Esophagus muscularis mucosa (tissue), 4 donors: ENCODE data around the gene PLEKHG1.

ENCODE experiments used
- CTCF ChIP-seq, 3 experiments: fragments of 200-600 bp in 2 of 3; fragments of 450-650 bp in 1 of 3; sonication (generic) in 2 of 3; IDR thresholded peaks; one replicate each; pipeline ENCODE4 v1.5.1; 2017 to 2019; ENCODE audit warnings: antibody characterized with exemption in 3 of 3, mild to moderate bottlenecking in 2 of 3, moderate library complexity in 1 of 3
- EP300 ChIP-seq: sonication (generic); formaldehyde crosslinking; IDR thresholded peaks from one replicate; pipeline ENCODE4 v1.6.1; 2017; ENCODE audit warnings: antibody characterized with exemption
- POLR2A ChIP-seq: fragments of 450-650 bp; IDR thresholded peaks from one replicate; pipeline ENCODE4 v1.6.1; 2017; ENCODE audit warnings: antibody characterized with exemption, moderate library complexity, mild to moderate bottlenecking, low read depth
- POLR2AphosphoS5 ChIP-seq, 2 donors: sonication (generic); formaldehyde crosslinking; IDR thresholded peaks; one replicate each; pipeline ENCODE4 v1.6.1; 2017; ENCODE audit warnings: antibody characterized with exemption in 2 of 2

GRCh38 chr6:150550244-150550643, 49.4 kb upstream of the PLEKHG1 start:
- TF ChIP-seq POLR2A (no peak), CTCF (IDR thresholded peaks at IDR 0.05) (no peak), EP300 (no peak), POLR2AphosphoS5 (IDR thresholded peaks at IDR 0.05) (no peak)
